Measurements from ENCODE around the gene CTDSPL. TPM values are rescaled to one million over a fixed set of nuclear protein-coding genes. Genes with fewer than 3 reads are reported as not detected.
A peak's percentile ranks its signal among the peaks of the same experiment; 100 is the strongest.

Gene CTDSPL
- total and polyA plus RNA-seq, 2 of the 13 experiments (the other 11 are each of a cell fraction or from before 2014, with no cell fraction given): 26.1 to 142 TPM

- TF ChIP-seq HNF1A (IDR thresholded peaks at IDR 0.05; ENCODE audit: low read depth): no peak
- peak; percentile 76; the same call in 1 of the 2 replicates for TF ChIP-seq HNF1A (CRISPR knock-in tag; IDR thresholded peaks at IDR 0.05; ENCODE audit: borderline replicate concordance)
- no peak for TF ChIP-seq MLLT10 (CRISPR knock-in tag; IDR thresholded peaks at IDR 0.05)
- TF ChIP-seq ZNF432 (CRISPR knock-in tag; IDR thresholded peaks at IDR 0.05; ENCODE audit: borderline replicate concordance): no peak
- peak; percentile 23; the same call in 1 of the 2 replicates for TF ChIP-seq NFKBIZ (CRISPR knock-in tag; IDR thresholded peaks at IDR 0.05)
- TF ChIP-seq MIXL1 (CRISPR knock-in tag; IDR thresholded peaks at IDR 0.05): no peak
- no peak for TF ChIP-seq ZNF20 (CRISPR knock-in tag; IDR thresholded peaks at IDR 0.05)
- no peak for TF ChIP-seq MAF1 (CRISPR knock-in tag; IDR thresholded peaks at IDR 0.05; ENCODE audit: borderline replicate concordance)
- no peak for TF ChIP-seq SOX6 (IDR thresholded peaks at IDR 0.05)
- TF ChIP-seq SOX6 (CRISPR knock-in tag; IDR thresholded peaks at IDR 0.05): peak; percentile 62; the same call in 1 of the 2 replicates
- peak; percentile 39; the same call in 1 of the 2 replicates for TF ChIP-seq TARDBP (CRISPR knock-in tag; IDR thresholded peaks at IDR 0.05)
- TF ChIP-seq, protein P1, sequence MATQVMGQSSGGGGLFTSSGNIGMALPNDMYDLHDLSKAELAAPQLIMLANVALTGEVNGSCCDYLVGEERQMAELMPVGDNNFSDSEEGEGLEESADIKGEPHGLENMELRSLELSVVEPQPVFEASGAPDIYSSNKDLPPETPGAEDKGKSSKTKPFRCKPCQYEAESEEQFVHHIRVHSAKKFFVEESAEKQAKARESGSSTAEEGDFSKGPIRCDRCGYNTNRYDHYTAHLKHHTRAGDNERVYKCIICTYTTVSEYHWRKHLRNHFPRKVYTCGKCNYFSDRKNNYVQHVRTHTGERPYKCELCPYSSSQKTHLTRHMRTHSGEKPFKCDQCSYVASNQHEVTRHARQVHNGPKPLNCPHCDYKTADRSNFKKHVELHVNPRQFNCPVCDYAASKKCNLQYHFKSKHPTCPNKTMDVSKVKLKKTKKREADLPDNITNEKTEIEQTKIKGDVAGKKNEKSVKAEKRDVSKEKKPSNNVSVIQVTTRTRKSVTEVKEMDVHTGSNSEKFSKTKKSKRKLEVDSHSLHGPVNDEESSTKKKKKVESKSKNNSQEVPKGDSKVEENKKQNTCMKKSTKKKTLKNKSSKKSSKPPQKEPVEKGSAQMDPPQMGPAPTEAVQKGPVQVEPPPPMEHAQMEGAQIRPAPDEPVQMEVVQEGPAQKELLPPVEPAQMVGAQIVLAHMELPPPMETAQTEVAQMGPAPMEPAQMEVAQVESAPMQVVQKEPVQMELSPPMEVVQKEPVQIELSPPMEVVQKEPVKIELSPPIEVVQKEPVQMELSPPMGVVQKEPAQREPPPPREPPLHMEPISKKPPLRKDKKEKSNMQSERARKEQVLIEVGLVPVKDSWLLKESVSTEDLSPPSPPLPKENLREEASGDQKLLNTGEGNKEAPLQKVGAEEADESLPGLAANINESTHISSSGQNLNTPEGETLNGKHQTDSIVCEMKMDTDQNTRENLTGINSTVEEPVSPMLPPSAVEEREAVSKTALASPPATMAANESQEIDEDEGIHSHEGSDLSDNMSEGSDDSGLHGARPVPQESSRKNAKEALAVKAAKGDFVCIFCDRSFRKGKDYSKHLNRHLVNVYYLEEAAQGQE (IDR thresholded peaks at IDR 0.05; ENCODE audit: borderline replicate concordance in 1 of 2, low read depth in 1 of 2, low read length in 2 of 2): 0 out of 4 replicates have a peak, but pooled peaks of 1 of the 2 experiments have one; percentile 21
- no peak for TF ChIP-seq HINFP (CRISPR knock-in tag; IDR thresholded peaks at IDR 0.05; ENCODE audit: low read depth)
- no peak for TF ChIP-seq TCF12 (IDR thresholded peaks at IDR 0.05)
- TF ChIP-seq TCF12 (CRISPR knock-in tag; IDR thresholded peaks at IDR 0.05): no peak
- no peak for TF ChIP-seq FOXA1 (IDR thresholded peaks at IDR 0.05)
- peak; percentile 35; the same call in 1 of the 2 replicates for TF ChIP-seq FOXA1 (CRISPR knock-in tag; IDR thresholded peaks at IDR 0.05)
- no peak for TF ChIP-seq ZNF556 (CRISPR knock-in tag; IDR thresholded peaks at IDR 0.05; ENCODE audit: borderline replicate concordance)
- peak; percentile 10 for TF ChIP-seq TEAD3 (CRISPR knock-in tag; optimal IDR thresholded peaks at IDR 0.05; ENCODE audit: borderline replicate concordance)
- TF ChIP-seq ZNF383 (CRISPR knock-in tag; IDR thresholded peaks at IDR 0.05; ENCODE audit: borderline replicate concordance): no peak
- TF ChIP-seq RXRA (CRISPR knock-in tag; IDR thresholded peaks at IDR 0.05): peak; percentile 53; the same call in 1 of the 2 replicates
- TF ChIP-seq ZNF572 (CRISPR knock-in tag; IDR thresholded peaks at IDR 0.05): no peak
- no peak for TF ChIP-seq NR0B2 (CRISPR knock-in tag; IDR thresholded peaks at IDR 0.05)
Observed at GRCh38 chr3:37907906-37908305, 46.2 kb downstream of the CTDSPL start (continued).

Measured in HepG2 (cell line).